Suppressor macrophage treated with lipopolysaccharide for 1 hour (primary cell): ENCODE measurements around the gene FLII.
"Not testable (repeated sequence)": the region's sequence is repeated elsewhere in the genome, so short reads cannot be mapped to it uniquely, and the experiment has no call there.

ENCODE experiments used
- DNase-seq, 3 donors: peaks; one replicate each; pipeline ENCODE4 v3.0.0-alpha.2; 2020 to 2022

The FLII gene

GRCh38 chr17:18258356-18259038 lies at the start of gene FLII:
Gene FLII, minus strand, starts transcription at chr17:18258738. Its CDS starts 48 bp downstream, at chr17:18258690.
- peak; percentile 62 to 89 (median 74) for DNase-seq

GRCh38 chr17:18303206-18303605 lies 44.7 kb upstream of the FLII start:
- not testable (repeated sequence) for DNase-seq

DNA sequence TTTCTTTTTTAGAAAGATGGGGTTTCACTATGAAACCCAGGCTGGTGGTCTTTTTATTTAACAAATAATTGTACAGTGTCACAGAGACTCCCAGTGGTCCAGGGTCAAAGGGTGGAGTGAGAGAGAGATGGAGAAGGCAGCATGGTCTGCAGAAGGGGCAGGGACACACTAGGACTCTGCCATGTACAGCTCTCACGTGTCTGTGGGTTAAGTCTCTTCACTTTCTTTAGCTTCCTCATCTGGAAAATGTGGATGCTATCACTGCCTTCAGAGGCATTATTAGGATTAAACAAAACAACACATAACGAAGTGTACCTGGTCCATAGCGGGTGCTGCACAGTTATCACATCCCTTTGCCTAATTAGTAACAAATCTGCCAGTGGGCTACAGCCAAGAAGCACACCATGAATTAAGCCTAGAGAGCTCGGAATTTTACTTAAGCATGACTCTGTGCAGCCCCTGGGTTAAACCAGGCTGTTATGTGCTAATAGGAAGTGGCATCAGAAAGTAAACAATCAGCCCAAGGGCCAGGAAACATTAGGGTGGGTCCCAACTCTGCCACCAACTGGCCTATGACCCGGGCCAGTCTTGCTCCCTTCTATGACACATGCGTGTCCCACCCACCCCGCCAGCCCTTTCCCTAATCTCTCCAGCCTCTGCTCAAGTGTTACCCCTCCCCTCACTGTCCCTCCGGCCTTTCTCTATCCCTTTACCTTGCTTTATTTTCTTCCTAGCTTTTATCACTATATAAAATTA lies 42.4 kb upstream of the FLII start:
- DNase-seq = peak; percentile 34 to 46 (median 40)

- not testable (repeated sequence) for DNase-seq
Measured at GRCh38 chr17:18298061-18298460, 39.5 kb upstream of the FLII start.

GRCh38 chr17:18291718-18292540 lies 33.4 kb upstream of the FLII start:
- DNase-seq = no peak

- DNase-seq = no peak
Measured at GRCh38 chr17:18285296-18285695, 26.8 kb upstream of the FLII start.

DNA sequence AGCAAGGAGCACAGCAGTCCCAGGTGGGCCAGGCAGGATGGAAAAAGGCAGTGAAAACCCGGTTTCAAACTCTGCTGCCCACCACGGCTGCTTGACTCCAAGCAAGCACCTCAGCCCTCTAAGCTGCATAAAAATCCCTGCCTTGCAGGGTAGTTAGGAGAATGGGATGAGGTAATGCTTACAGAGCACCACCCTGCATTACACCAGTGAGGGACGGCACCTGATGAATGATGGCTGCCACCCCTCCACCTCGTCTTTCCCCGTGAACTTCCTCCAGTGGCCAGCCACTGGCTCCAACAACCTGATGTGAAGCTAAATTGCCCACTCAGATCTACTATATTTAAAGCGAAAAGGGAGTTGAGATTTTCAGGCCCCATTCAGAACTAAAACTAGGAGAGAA lies 23.2 kb upstream of the FLII start:
- DNase-seq = no peak

DNA sequence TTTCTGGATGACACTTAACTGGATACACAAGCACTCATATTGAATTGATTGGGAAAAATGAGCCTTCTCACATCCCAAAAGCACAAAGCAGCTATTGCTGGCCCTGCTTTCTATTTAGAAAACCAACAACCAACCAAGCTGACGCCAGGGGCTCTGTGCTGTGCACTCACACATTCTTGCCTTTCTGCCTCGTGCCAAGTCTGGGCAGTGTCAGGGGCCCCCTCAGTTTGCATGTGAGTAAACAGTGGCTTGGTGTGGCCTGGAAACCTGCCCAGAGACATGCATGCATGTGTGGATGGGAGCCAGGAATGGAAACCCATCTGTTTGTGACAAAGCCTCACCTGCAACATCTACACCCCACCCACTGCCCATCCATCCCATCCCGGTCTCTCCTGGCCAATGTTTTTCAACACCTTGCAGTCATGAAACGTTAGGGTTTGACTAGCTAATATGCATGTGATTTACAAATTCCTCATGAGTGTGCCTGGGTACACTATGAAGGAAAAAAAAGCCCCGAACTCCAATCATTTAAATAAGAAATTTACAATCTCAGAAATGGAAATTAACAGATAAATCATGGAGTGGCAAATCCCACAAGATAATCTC lies 22.3 kb upstream of the FLII start:
- DNase-seq = no peak

DNA sequence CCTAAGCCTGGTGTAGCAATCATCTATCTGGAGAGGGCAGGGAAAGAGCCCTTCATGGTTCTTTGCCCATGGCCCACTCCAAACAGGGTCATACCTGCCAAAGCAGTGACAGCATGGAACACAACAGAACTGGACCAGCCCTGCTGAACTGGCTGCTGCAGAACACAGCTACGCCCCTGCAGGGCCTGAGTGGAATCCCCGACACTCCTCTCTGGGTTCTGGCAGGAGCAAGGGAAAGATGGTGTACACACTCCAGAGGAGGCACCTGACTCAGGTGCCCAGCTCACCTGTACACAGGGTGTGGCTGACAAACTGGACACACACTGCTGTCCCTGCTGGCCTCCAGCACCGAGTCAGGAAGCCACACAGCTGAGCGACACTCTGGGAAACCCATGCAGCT lies 21.7 kb upstream of the FLII start:
- DNase-seq = no peak

DNA sequence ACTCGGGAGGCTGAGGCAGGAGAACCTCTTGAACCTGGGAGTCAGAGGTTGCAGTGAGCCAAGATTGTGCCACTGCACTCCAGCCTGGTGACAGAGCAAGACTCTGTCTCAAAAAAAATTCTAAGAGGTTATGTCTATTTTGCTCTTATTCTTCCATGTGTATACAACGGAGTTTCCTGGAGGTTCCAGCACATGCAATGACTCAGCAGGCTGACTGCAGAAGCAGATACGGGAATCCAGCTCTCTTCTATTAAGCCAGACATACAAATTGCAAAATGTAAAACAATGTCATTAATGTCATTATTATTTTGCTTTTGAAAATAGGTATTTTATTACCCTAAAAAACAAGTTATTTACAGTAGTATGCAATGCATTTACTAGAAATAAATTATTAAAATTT lies 20.3 kb upstream of the FLII start:
- DNase-seq = peak in 2 of 3 donors; percentile 16 to 35

- no peak for DNase-seq
Measured at GRCh38 chr17:18277076-18277475, 18.5 kb upstream of the FLII start.

DNA sequence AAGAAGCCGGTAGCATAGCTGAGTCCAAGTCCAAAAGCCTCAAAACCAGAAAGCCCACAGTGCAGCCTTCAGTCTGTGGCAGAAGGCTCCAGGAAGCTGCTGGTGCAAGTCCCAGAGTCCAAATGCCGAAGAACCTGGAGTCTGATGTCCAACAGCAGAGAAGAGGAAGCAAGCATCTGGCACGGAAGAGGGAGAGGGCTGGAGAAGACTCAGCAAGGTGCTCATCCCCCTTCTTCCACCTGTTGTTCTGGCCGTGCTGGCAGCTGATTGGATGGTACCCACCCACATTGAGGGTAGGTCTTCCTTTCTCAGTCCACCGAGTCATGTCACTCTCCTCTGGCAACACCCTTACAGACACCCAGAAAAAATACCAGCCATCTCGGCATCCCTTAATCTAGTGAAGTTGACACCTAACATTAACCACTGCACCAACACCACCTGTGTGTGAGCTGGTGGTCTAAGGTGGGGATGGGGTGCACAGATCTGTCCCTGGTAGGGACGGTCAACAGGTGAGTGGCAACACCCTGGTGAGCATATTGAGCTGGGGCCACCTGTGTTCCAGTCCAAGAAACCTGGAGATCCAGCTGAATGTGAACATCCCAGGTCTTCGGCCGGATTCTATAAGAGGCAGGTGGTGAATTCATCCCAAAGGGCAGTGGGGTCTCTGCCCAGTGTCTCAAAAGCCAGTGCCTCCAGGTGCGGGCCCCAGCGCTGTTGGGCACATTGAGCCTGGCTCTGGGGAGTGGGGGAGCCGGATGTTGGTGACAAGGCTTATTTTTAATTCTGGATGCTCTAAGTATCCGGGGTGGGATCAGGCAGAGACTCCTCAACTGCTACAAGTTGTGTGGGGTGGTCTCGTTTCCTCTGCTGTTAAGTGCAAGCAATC lies 11.8 kb upstream of the FLII start:
- DNase-seq = no peak

- no peak for DNase-seq
Measured at GRCh38 chr17:18267927-18268711, 9.6 kb upstream of the FLII start.

DNA sequence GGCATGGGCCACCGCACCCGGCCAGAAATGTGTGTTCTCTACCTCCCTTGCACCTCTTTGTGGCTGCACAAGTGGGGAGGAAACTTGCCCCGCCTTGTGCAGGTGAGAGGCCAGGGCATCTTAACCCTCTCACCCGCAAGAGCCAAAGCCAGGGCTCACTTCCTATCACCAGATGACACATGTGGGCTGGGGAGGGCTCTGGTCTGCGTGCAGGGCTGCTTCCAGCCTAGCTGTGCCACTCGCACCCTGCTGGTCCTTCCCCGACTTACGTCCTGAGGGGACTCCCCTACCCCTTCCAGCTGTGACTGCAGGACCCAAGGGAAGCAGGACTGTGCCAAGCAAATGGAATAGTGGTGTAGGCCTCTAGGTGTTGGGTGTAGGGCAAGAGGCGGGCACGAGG lies 8.8 kb upstream of the FLII start:
- no peak for DNase-seq

DNA sequence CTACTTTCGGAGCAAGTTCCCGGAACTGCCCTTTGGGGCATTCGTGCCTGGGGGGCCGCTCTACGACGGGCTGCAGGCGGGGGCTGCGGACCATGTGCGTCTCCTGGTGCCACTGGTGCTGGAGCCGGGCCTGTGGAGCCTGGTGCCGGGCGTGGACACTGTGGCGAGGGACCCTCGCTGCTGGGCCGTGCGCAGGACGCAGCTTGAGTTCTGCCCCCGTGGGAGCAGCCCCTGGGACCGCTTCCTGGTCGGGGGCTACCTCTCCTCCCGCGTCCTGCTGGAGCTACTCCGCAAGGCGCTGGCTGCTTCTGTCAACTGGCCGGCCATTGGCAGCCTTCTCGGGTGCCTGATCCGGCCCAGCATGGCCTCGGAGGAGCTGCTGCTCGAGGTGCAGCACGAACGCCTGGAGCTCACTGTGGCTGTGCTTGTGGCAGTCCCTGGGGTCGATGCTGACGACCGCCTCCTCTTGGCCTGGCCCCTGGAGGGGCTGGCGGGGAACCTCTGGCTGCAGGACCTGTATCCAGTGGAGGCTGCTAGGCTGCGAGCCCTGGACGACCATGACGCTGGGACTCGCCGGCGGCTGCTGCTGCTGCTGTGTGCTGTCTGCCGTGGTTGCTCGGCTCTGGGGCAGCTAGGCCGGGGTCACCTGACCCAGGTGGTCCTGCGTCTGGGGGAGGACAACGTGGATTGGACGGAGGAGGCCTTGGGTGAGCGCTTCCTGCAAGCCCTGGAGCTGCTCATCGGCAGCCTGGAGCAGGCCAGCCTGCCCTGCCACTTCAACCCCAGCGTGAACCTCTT lies 5.5 kb upstream of the FLII start:
- DNase-seq = no peak

DNA sequence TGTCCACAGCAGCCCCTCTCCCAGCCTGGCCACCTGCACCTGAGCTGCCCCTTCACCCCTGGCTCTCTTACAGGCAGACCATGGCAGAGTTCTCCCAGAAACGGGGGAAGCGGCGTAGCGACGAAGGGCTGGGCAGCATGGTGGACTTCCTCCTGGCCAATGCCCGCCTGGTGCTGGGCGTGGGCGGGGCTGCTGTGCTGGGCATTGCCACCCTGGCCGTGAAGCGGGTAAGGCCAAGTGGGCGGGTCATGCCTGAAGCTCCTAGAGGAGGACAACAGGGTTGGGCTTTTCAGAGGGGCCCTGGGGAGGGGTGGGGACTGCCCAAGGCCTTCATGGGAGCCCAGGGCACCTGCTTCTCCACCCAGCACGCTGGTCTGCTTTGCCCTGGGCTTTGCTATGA lies 4.1 kb upstream of the FLII start:
- DNase-seq = peak in 1 of 3 donors; percentile 33

DNA sequence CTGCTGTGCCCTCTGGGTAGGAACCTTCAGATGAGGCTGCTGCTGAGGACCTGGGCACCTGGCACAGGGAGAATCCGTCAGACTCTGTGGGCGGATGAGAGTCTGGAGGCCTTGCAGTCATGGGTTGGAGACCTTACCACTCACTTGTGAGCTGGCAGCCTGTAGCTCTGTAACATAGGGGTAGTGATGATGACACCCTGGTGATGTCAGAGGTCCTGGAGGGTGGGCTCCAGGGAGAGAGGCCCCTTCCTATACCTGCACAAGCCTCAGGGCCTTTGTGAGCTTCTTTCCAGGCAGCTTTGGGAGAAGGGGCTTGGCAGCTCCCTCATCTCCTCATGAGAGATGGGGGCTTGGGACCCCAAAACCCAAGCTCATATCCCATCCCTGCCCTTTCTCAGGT lies 3.6 kb upstream of the FLII start:
- DNase-seq = peak in 2 of 3 donors; percentile 17 to 22

DNA sequence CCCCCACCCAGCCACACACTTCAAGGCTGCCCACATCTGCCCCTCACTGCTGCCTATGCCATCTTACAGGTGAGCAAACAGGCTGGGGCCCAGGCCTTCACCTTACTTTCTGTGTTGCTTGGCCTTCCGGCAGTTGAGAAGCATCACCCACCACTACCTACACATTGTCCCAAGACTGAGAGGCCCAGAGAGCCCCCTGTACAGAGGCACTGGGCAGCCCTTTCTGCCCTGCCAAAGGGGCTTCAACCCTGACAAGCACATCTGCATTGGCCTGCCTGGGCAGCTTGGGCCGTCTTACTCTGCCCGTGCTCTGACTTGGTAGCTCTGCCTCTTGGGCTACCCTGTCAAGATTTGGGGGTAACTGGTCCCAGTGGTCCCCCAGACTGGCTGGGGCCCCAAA lies 3.1 kb upstream of the FLII start:
- DNase-seq = no peak

DNA sequence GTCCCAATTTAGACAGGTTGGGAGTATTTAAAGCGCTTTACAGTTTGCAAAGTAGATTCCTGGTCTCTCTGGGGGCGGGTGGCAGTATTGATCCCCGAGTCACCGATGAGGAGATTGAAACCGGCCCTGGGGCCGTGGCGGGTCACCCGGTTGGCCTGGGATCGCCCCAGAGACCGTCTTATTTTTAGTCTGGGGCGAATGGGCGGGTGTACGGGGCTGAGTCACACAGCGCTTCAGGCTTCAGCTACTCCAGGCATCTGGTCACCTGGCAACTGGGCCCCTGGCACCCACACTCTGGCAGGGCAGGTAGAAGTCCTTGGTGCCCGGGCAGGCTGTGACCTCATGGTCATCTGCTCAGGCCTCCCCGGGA lies 2.6 kb upstream of the FLII start:
- DNase-seq = peak; percentile 57 to 69 (median 60)
